Adrenal gland (tissue), 5 donors: ENCODE data around the gene CDCA4.

Source experiments
- POLR2A ChIP-seq, 2 donors: fragments of 450-650 bp; IDR thresholded peaks; one replicate each; pipeline ENCODE4 v1.6.1; 2017; ENCODE audit warnings: antibody characterized with exemption in 2 of 2, mild to moderate bottlenecking in 2 of 2, moderate library complexity in 1 of 2
- TF ChIP-seq, protein P1 (sequence below), 6 experiments: fragments of 450-650 bp in 4 of 6; fragments of 200-600 bp in 2 of 6; sonication (generic) in 1 of 6; IDR thresholded peaks; 1 replicate in 5 of 6; 2 replicates in 1 of 6; pipeline versions ENCODE4 v1.5.1 to v1.8.0; 2016 to 2021; ENCODE audit warnings: antibody characterized with exemption in 6 of 6, mild to moderate bottlenecking in 2 of 6, moderate library complexity in 1 of 6
- donor health status: DM: no; HTN: no; CAD: no.

- TF ChIP-seq, protein P1, sequence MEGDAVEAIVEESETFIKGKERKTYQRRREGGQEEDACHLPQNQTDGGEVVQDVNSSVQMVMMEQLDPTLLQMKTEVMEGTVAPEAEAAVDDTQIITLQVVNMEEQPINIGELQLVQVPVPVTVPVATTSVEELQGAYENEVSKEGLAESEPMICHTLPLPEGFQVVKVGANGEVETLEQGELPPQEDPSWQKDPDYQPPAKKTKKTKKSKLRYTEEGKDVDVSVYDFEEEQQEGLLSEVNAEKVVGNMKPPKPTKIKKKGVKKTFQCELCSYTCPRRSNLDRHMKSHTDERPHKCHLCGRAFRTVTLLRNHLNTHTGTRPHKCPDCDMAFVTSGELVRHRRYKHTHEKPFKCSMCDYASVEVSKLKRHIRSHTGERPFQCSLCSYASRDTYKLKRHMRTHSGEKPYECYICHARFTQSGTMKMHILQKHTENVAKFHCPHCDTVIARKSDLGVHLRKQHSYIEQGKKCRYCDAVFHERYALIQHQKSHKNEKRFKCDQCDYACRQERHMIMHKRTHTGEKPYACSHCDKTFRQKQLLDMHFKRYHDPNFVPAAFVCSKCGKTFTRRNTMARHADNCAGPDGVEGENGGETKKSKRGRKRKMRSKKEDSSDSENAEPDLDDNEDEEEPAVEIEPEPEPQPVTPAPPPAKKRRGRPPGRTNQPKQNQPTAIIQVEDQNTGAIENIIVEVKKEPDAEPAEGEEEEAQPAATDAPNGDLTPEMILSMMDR (IDR thresholded peaks at IDR 0.05): no peak
- no peak for TF ChIP-seq POLR2A (IDR thresholded peaks at IDR 0.05)
Measured at GRCh38 chr14:105025429-105025828, 4.5 kb upstream of the CDCA4 start.
